ENCODE measurements around the gene YIF1A. TPM values are rescaled to one million over a fixed set of nuclear protein-coding genes. Genes with fewer than 3 reads are reported as not detected.

Gene YIF1A
- total RNA-seq, 1 donor = 119 TPM

DNA sequence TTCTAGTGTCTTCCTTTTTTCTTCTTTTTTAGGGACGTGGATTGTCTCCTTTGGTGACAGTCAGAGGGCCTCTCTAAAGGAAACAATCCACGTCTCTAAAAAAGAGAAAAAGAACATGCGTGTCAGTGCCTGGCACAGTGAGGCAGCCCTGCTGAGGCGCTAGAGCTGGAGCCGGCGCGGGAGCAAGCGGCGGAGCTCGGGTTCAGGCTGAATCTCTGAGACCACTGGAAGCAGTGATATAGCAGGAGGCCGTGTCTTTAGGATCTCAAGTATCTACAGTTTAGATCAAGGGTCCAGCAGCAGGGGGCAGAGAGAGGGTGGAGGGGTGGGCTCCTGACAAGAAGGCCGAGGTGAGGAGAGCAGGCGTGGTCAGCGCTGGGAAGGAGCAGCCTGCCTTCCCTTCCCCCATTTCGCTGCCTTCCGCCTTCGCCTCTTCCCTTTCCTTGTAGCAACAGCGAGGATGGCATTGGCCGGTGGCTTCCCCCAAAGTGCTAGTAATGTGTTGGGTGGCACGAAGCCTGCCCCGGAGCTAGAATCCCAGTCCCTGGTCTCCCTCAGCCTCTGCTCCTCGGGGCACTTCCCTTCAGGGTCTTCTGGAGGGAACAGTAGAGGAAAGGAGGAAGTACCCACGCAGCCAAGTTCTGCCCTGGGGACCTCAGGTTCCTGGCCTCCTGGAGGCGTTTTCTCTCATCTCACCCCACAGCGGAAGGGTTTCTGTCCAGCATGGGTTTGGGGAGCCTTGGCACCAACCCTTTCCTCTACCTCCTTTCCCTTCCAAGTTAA is 48.8 kb downstream of the YIF1A start:
- TF ChIP-seq, protein P1, sequence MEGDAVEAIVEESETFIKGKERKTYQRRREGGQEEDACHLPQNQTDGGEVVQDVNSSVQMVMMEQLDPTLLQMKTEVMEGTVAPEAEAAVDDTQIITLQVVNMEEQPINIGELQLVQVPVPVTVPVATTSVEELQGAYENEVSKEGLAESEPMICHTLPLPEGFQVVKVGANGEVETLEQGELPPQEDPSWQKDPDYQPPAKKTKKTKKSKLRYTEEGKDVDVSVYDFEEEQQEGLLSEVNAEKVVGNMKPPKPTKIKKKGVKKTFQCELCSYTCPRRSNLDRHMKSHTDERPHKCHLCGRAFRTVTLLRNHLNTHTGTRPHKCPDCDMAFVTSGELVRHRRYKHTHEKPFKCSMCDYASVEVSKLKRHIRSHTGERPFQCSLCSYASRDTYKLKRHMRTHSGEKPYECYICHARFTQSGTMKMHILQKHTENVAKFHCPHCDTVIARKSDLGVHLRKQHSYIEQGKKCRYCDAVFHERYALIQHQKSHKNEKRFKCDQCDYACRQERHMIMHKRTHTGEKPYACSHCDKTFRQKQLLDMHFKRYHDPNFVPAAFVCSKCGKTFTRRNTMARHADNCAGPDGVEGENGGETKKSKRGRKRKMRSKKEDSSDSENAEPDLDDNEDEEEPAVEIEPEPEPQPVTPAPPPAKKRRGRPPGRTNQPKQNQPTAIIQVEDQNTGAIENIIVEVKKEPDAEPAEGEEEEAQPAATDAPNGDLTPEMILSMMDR (IDR thresholded peaks at IDR 0.05; ENCODE audit: insufficient read depth, low read length) = no peak
- no peak for DNase-seq (ENCODE audit: low read depth)
- no peak overlapping the region for H3K4me3 ChIP-seq (ENCODE audit: low read depth, low read length)

DNA sequence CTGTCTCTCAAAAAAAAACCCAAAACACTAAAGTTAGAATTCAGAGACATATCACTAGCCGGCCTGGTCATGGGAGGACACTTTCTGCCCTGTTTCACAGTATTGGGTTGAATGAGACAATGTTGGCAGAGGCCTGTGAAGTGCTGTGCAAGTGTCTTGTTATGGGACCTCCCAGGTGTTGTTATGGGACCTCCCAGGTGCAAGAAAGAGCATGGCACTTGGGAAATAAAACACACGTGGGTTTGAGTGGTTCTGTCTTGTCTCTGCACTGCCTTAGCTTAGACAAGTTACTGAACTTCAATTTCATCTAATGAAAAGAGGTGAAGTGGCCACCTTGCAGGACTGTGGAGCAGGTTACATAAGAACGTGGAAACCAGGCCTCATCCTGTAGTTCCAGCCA is 49.4 kb downstream of the YIF1A start:
- TF ChIP-seq, protein P1 (IDR thresholded peaks at IDR 0.05; ENCODE audit: insufficient read depth, low read length) = no peak
- no peak for DNase-seq (ENCODE audit: low read depth)
- H3K4me3 ChIP-seq (ENCODE audit: low read depth, low read length) = no peak overlapping the region

DNA sequence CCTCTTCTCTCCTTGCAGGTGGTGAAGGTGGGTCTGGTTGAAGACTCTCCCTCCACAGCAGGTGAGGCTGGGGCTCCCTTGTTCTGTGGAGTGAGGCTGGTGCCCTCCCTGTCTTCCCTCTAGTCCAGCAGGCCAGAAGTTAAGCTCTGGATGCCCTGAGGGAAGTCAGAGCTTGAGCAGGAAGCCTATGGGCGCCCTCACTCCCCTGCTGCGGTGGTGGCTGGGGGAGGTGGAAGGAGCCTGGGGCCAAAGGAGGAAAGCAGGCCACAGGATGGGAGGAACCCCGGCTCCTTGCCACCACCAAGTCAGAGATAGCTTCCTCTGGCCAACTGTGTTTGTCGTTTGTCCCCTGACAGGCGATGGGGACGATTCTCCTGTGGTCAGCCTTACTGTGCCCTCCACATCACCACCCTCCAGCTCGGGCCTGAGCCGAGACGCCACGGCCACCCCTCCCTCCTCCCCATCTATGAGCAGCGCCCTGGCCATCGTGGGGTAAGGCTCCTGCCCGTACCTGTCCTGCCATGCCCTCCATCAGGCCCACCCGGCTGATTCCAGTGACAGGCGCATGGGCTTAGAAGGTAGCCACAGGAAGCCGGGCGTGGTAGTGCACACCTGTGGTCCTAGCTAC is 50.0 kb downstream of the YIF1A start:
- TF ChIP-seq, protein P1 (IDR thresholded peaks at IDR 0.05; ENCODE audit: insufficient read depth, low read length) = no peak
- no peak for DNase-seq (ENCODE audit: low read depth)
- no peak overlapping the region for H3K4me3 ChIP-seq (ENCODE audit: low read depth, low read length)

DNA sequence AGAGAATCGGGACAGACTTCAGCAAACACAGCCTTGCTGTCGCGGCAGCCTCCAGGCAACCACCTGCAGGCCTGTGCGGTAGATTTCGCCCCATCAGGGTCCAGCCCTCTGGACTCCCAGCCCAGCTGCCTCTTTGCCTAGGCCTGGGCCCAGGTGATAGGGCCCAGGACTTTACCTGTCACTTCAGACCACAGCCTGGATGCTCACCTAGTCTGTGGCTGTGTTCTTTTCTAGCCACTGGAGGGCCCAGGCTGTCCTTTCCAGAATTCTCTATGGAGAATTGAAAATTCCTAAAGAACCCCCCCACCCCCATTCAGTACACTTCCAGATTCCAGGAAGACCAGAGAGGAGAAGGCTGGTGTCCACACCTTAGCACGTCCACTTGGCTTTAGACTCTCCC is 51.1 kb downstream of the YIF1A start:
- TF ChIP-seq, protein P1 (IDR thresholded peaks at IDR 0.05; ENCODE audit: insufficient read depth, low read length) = no peak
- DNase-seq (ENCODE audit: low read depth) = no peak
- H3K4me3 ChIP-seq (ENCODE audit: low read depth, low read length) = no peak overlapping the region

DNA sequence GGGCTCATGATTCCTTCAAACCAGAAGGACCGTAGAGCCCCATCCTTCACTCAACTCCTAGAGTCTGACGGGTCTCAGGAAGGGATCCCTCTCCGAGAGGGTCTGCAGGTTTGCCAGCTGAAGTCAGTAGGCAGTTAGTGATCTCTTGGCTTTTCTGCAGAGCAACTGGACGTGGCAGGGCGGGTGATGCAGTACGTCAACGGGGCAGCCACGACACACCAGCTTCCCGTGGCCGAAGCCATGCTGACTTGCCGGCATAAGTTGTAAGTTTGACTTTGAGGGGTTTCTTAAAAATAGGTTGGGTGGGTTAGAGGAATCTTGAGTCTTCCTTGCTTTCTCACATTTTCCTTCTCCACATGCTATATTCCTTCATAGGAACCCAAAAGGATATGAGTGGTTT is 53.8 kb downstream of the YIF1A start:
- H3K4me3 ChIP-seq (ENCODE audit: low read depth, low read length) = no peak overlapping the region
- TF ChIP-seq, protein P1 (IDR thresholded peaks at IDR 0.05; ENCODE audit: insufficient read depth, low read length) = no peak
- DNase-seq (ENCODE audit: low read depth) = no peak

Other genes with a start within 250 kb of the YIF1A start
- gene GAL3ST3, start 240.0 kb downstream of the YIF1A start, total RNA-seq (ENCODE audit: low replicate concordance) = not detected in 2 replicates
- gene SF3B2, start 236.8 kb downstream of the YIF1A start, total RNA-seq (ENCODE audit: low replicate concordance) = 158 and 255 TPM in 2 replicates
- gene PACS1, start 218.9 kb downstream of the YIF1A start, total RNA-seq (ENCODE audit: low replicate concordance) = 18.6 and 31.5 TPM in 2 replicates
- gene KLC2, start 31.4 kb downstream of the YIF1A start, total RNA-seq (ENCODE audit: low replicate concordance) = 11.5 and 15.9 TPM in 2 replicates
- 69.1 and 85.1 TPM in 2 replicates for gene RAB1B, start 20.5 kb downstream of the YIF1A start, total RNA-seq (ENCODE audit: low replicate concordance)
- 1.1 TPM in 1 of 2 replicates, not detected in the other for gene CNIH2, start 11.0 kb downstream of the YIF1A start, total RNA-seq (ENCODE audit: low replicate concordance)
- gene TMEM151A, start 2.8 kb upstream of the YIF1A start, total RNA-seq (ENCODE audit: low replicate concordance) = 0.27 and 0.41 TPM in 2 replicates
- gene CD248, start 27.9 kb upstream of the YIF1A start, total RNA-seq (ENCODE audit: low replicate concordance) = 99.1 and 193 TPM in 2 replicates
- 10.1 and 45.3 TPM in 2 replicates for gene RIN1, start 47.3 kb upstream of the YIF1A start, total RNA-seq (ENCODE audit: low replicate concordance)
- 22.6 and 38.5 TPM in 2 replicates for gene BRMS1, start 56.0 kb upstream of the YIF1A start, total RNA-seq (ENCODE audit: low replicate concordance)
- 21.5 and 36.3 TPM in 2 replicates for gene B4GAT1, start 58.5 kb upstream of the YIF1A start, total RNA-seq (ENCODE audit: low replicate concordance)
- gene SLC29A2, start 82.6 kb upstream of the YIF1A start, total RNA-seq (ENCODE audit: low replicate concordance) = 0.36 TPM in 1 of 2 replicates, not detected in the other
- 0.18 TPM in 1 of 2 replicates, not detected in the other for gene NPAS4, start 131.9 kb upstream of the YIF1A start, total RNA-seq (ENCODE audit: low replicate concordance)
- 39.4 and 40.0 TPM in 2 replicates for gene MRPL11, start 149.7 kb upstream of the YIF1A start, total RNA-seq (ENCODE audit: low replicate concordance)
- 9.0 and 10.8 TPM in 2 replicates for gene PELI3, start 177.8 kb upstream of the YIF1A start, total RNA-seq (ENCODE audit: low replicate concordance)
- gene DPP3, start 191.3 kb upstream of the YIF1A start, total RNA-seq (ENCODE audit: low replicate concordance) = 19.0 and 31.7 TPM in 2 replicates
- gene BBS1, start 221.5 kb upstream of the YIF1A start, total RNA-seq (ENCODE audit: low replicate concordance) = 41.7 and 54.7 TPM in 2 replicates

All from fibroblast of the aortic adventitia (primary cell).